Upper lobe of left lung (tissue), 6 donors: ENCODE measurements around the gene SPINK5. TPM values are rescaled to one million over a fixed set of nuclear protein-coding genes. Genes with fewer than 3 reads are reported as not detected.

ENCODE experiments used
- ATAC-seq, 2 donors: fragments of 200-7000 bp; cut with Tn5 transposase; one replicate each; pipeline ENCODE4 v1.9.1; 2022; ENCODE audit warnings: mild to moderate bottlenecking in 2 of 2, moderate library complexity in 2 of 2; ENCODE audit not compliant: low FRiP score in 2 of 2
- DNase-seq, 2 donors: peaks; one replicate each; pipeline ENCODE4 v3.0.0-alpha.2; 2019 to 2020
- H3K27ac ChIP-seq, 4 donors: fragments of 200-600 bp; sonication (generic); one replicate each; pipeline ENCODE4 v1.5.1; 2016 to 2019
- H3K27me3 ChIP-seq, 4 donors: fragments of 200-600 bp; sonication (generic); one replicate each; pipeline ENCODE4 v1.5.1; 2017 to 2019
- H3K36me3 ChIP-seq, 4 donors: fragments of 200-600 bp; sonication (generic); one replicate each; pipeline ENCODE4 v1.5.1; 2016 to 2019
- H3K4me1 ChIP-seq, 4 donors: fragments of 200-600 bp; sonication (generic); one replicate each; pipeline ENCODE4 v1.5.1; 2018 to 2019
- H3K4me3 ChIP-seq, 4 donors: fragments of 200-600 bp; sonication (generic); one replicate each; pipeline ENCODE4 v1.5.1; 2017 to 2019; ENCODE audit warnings: mild to moderate bottlenecking in 2 of 4, moderate library complexity in 1 of 4
- H3K9me3 ChIP-seq, 4 donors: fragments of 200-600 bp; sonication (generic); one replicate each; pipeline ENCODE4 v1.5.1; 2018 to 2019
- CTCF ChIP-seq, 6 experiments: fragments of 450-650 bp in 4 of 6; fragments of 200-600 bp in 2 of 6; sonication (generic) in 2 of 6; IDR thresholded peaks; one replicate each; pipeline ENCODE4 v1.5.1; 2016 to 2019; ENCODE audit warnings: antibody characterized with exemption in 6 of 6
- EP300 ChIP-seq, 4 donors: sonication (generic); formaldehyde crosslinking; IDR thresholded peaks; one replicate each; pipeline ENCODE4 v1.5.1; 2017; ENCODE audit warnings: antibody characterized with exemption in 4 of 4, control low read depth in 2 of 4
- POLR2A ChIP-seq, 4 donors: fragments of 450-650 bp; IDR thresholded peaks; one replicate each; pipeline ENCODE4 v1.5.1; 2016 to 2017; ENCODE audit warnings: antibody characterized with exemption in 4 of 4, mild to moderate bottlenecking in 2 of 4
- POLR2AphosphoS5 ChIP-seq, 2 donors: sonication (generic); formaldehyde crosslinking; IDR thresholded peaks; one replicate each; pipeline ENCODE4 v1.5.1; 2017; ENCODE audit warnings: antibody characterized with exemption in 2 of 2
- WGBS, 2 donors: methylation state at CpG; one replicate each; pipeline ENCODE4 v1.1.5; 2017 to 2018; 5-methylcytosine and 5-hydroxymethylcytosine counted together
- total RNA-seq, 6 donors: library from RNA; depleted of rRNA in 4 of 6; stranded (reverse); fragments of >200 nt in 4 of 6; gene quantifications; one replicate each; pipeline versions ENCODE4 v1.1.0 to v1.2.1, GENCODE V29; 2016 to 2021
- donor health status: DM: no; HTN: no; CAD: no; lungs with moderate emphysema.
- donor health status: DM: no; HTN: yes; CAD: no; lungs with severe emphysema.

The SPINK5 gene
- total RNA-seq, 6 donors from 2014 or later: 0.91 to 6.2 (median 2.7) TPM

GRCh38 chr5:148060309-148060708 lies 3.5 kb upstream of the SPINK5 start:
- H3K9me3 ChIP-seq: peaks cover 6 to 14% (median 12%) of the 10 kb centered on the region in 4 donors
- H3K36me3 ChIP-seq: no peaks in the 10 kb centered on the region
- H3K27ac ChIP-seq: no peak overlapping the region
- H3K27me3 ChIP-seq: no peaks in the 10 kb centered on the region
- H3K4me3 ChIP-seq: no peak overlapping the region
- WGBS, 2 donors: 40 to 48% methylated on average over 2 of the region's 2 CpGs
- H3K4me1 ChIP-seq: no peaks in the 10 kb centered on the region
- no peak for TF ChIP-seq POLR2AphosphoS5 (IDR thresholded peaks at IDR 0.05)
- ATAC-seq: no peak
- no peak for DNase-seq

GRCh38 chr5:148060881-148061280 lies 2.9 kb upstream of the SPINK5 start:
- no peak for DNase-seq
- TF ChIP-seq POLR2A (IDR thresholded peaks at IDR 0.05) (no peak), EP300 (IDR thresholded peaks at IDR 0.05) (no peak), POLR2AphosphoS5 (IDR thresholded peaks at IDR 0.05) (no peak), CTCF (IDR thresholded peaks at IDR 0.05) (no peak)
- Histone ChIP-seq H3K36me3 (no peaks in the 10 kb centered on the region), H3K4me1 (no peaks in the 10 kb centered on the region), H3K27me3 (no peaks in the 10 kb centered on the region), H3K27ac (no peak overlapping the region), H3K4me3 (no peak overlapping the region), H3K9me3 (peaks cover 4 to 9% (median 6%) of the 10 kb centered on the region in 4 donors)
- no peak for ATAC-seq

GRCh38 chr5:148070621-148071020 lies 6.8 kb downstream of the SPINK5 start:
- WGBS, 2 donors: 74 to 92% methylated on average over 1 of the region's 1 CpG
- ATAC-seq (no peak), DNase-seq (no peak)
- no peaks in the 10 kb centered on the region for H3K4me1 ChIP-seq
- TF ChIP-seq CTCF (IDR thresholded peaks at IDR 0.05) (no peak), POLR2A (IDR thresholded peaks at IDR 0.05) (no peak), POLR2AphosphoS5 (IDR thresholded peaks at IDR 0.05) (no peak)
- H3K4me3 ChIP-seq: no peak overlapping the region
- H3K27me3 ChIP-seq: no peaks in the 10 kb centered on the region
- H3K9me3 ChIP-seq: no peaks in the 10 kb centered on the region
- no peaks in the 10 kb centered on the region for H3K36me3 ChIP-seq
- H3K27ac ChIP-seq: no peak overlapping the region

GRCh38 chr5:148072207-148072606 lies 8.4 kb downstream of the SPINK5 start:
- DNase-seq (no peak), ATAC-seq (no peak)
- no peaks in the 10 kb centered on the region for H3K4me1 ChIP-seq
- peaks cover 0 to 3% (median 0%) of the 10 kb centered on the region in 4 donors for H3K9me3 ChIP-seq
- no peak overlapping the region for H3K4me3 ChIP-seq
- WGBS, 2 donors: 77 to 88% methylated on average over 2 of the region's 2 CpGs
- H3K27me3 ChIP-seq: no peaks in the 10 kb centered on the region
- no peaks in the 10 kb centered on the region for H3K36me3 ChIP-seq
- H3K27ac ChIP-seq: no peak overlapping the region
- TF ChIP-seq CTCF (IDR thresholded peaks at IDR 0.05): no peak
- TF ChIP-seq POLR2A (IDR thresholded peaks at IDR 0.05): no peak
- no peak for TF ChIP-seq EP300 (IDR thresholded peaks at IDR 0.05)
- no peak for TF ChIP-seq POLR2AphosphoS5 (IDR thresholded peaks at IDR 0.05)

- Histone ChIP-seq H3K4me3 (no peak overlapping the region), H3K4me1 (no peaks in the 10 kb centered on the region), H3K27ac (no peak overlapping the region), H3K9me3 (peaks cover 0 to 3% (median 0%) of the 10 kb centered on the region in 4 donors), H3K36me3 (no peaks in the 10 kb centered on the region), H3K27me3 (no peaks in the 10 kb centered on the region)
- ATAC-seq (no peak), DNase-seq (no peak)
- TF ChIP-seq CTCF (IDR thresholded peaks at IDR 0.05) (no peak), EP300 (IDR thresholded peaks at IDR 0.05) (no peak)
- 76 to 88% methylated on average over 2 of the region's 2 CpGs for WGBS, 2 donors
These were observed 11.7 kb downstream of the SPINK5 start for GRCh38 chr5:148075529-148075928.
